ENCODE measurements around the gene CELF6.

DNA sequence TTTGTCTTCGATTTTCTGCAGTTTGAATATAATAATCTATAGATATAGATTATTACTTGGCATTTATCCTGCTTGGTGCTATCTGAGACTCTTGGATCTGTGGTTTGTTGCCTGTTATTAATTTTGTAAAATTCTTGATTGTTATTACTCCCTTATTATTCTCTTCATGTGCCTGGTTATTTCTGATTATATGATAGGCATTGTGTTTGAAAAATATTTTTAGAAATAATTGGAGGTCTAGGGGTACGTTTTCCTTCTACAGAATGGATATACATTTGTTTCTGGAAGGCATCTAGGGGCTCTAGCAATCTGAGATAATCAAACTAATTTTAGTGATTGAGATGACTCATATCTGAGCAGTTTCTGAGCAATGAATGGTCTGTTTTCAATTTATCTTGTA is 14.9 kb upstream of the CELF6 start:
- TF ChIP-seq CTCF (IDR thresholded peaks at IDR 0.05; ENCODE audit: low read depth, low read length, missing input control) (no peak), MAX (IDR thresholded peaks at IDR 0.05) (no peak), RXRA (IDR thresholded peaks at IDR 0.05) (no peak), TAF1 (conservative IDR thresholded peaks at IDR 0.05) (no peak), RAD21 (IDR thresholded peaks at IDR 0.05) (no peak), JUND (IDR thresholded peaks at IDR 0.05) (no peak), SP1 (IDR thresholded peaks at IDR 0.05) (no peak), YY1 (IDR thresholded peaks at IDR 0.05) (no peak), HNF4A (conservative IDR thresholded peaks at IDR 0.05) (no peak), GABPA (IDR thresholded peaks at IDR 0.05 in 1 of 2, conservative IDR thresholded peaks at IDR 0.05 in 1 of 2) (no peak), FOXA1 (IDR thresholded peaks at IDR 0.05) (no peak)
- TF ChIP-seq, protein P1, sequence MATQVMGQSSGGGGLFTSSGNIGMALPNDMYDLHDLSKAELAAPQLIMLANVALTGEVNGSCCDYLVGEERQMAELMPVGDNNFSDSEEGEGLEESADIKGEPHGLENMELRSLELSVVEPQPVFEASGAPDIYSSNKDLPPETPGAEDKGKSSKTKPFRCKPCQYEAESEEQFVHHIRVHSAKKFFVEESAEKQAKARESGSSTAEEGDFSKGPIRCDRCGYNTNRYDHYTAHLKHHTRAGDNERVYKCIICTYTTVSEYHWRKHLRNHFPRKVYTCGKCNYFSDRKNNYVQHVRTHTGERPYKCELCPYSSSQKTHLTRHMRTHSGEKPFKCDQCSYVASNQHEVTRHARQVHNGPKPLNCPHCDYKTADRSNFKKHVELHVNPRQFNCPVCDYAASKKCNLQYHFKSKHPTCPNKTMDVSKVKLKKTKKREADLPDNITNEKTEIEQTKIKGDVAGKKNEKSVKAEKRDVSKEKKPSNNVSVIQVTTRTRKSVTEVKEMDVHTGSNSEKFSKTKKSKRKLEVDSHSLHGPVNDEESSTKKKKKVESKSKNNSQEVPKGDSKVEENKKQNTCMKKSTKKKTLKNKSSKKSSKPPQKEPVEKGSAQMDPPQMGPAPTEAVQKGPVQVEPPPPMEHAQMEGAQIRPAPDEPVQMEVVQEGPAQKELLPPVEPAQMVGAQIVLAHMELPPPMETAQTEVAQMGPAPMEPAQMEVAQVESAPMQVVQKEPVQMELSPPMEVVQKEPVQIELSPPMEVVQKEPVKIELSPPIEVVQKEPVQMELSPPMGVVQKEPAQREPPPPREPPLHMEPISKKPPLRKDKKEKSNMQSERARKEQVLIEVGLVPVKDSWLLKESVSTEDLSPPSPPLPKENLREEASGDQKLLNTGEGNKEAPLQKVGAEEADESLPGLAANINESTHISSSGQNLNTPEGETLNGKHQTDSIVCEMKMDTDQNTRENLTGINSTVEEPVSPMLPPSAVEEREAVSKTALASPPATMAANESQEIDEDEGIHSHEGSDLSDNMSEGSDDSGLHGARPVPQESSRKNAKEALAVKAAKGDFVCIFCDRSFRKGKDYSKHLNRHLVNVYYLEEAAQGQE (IDR thresholded peaks at IDR 0.05): no peak
